Measurements from ENCODE around the gene PEX5L.

PEX5L gene

GRCh38 chr3:179921951-179922350, 114.8 kb downstream of the PEX5L start:
- Histone ChIP-seq H3K9me3 (ENCODE audit: control insufficient read depth in 2 of 2, low read length in 2 of 2) (no peaks in the 10 kb centered on the region), H3K4me1 (ENCODE audit: control insufficient read depth in 2 of 2, insufficient read depth in 2 of 2, low read length in 2 of 2) (no peaks in the 10 kb centered on the region), H3K27me3 (ENCODE audit: control insufficient read depth in 2 of 2, insufficient read depth in 2 of 2, low read length in 2 of 2) (no peaks in the 10 kb centered on the region), H3K9ac (ENCODE audit: low read depth in 1 of 2, low read length in 2 of 2) (no peak overlapping the region), H3K27ac (ENCODE audit: low read depth in 2 of 2, low read length in 2 of 2) (no peak overlapping the region), H3K36me3 (ENCODE audit: control insufficient read depth in 2 of 2, insufficient read depth in 2 of 2, low read length in 2 of 2) (no peaks in the 10 kb centered on the region), H3K4me3 (ENCODE audit: low read length in 2 of 2) (no peak overlapping the region)

GRCh38 chr3:179921500-179921899, 115.2 kb downstream of the PEX5L start:
- no peak overlapping the region for H3K27ac ChIP-seq (ENCODE audit: low read depth in 2 of 2, low read length in 2 of 2)
- H3K4me1 ChIP-seq (ENCODE audit: control insufficient read depth in 2 of 2, insufficient read depth in 2 of 2, low read length in 2 of 2), result no peaks in the 10 kb centered on the region
- H3K4me3 ChIP-seq (ENCODE audit: low read length in 2 of 2), result no peak overlapping the region
- H3K9ac ChIP-seq (ENCODE audit: low read depth in 1 of 2, low read length in 2 of 2), result no peak overlapping the region
- no peaks in the 10 kb centered on the region for H3K9me3 ChIP-seq (ENCODE audit: control insufficient read depth in 2 of 2, low read length in 2 of 2)
- no peaks in the 10 kb centered on the region for H3K36me3 ChIP-seq (ENCODE audit: control insufficient read depth in 2 of 2, insufficient read depth in 2 of 2, low read length in 2 of 2)
- H3K27me3 ChIP-seq (ENCODE audit: control insufficient read depth in 2 of 2, insufficient read depth in 2 of 2, low read length in 2 of 2), result no peaks in the 10 kb centered on the region

- H3K27me3 ChIP-seq (ENCODE audit: control insufficient read depth in 2 of 2, insufficient read depth in 2 of 2, low read length in 2 of 2), result no peaks in the 10 kb centered on the region
- H3K9ac ChIP-seq (ENCODE audit: low read depth in 1 of 2, low read length in 2 of 2), result no peak overlapping the region
- no peaks in the 10 kb centered on the region for H3K36me3 ChIP-seq (ENCODE audit: control insufficient read depth in 2 of 2, insufficient read depth in 2 of 2, low read length in 2 of 2)
- H3K4me1 ChIP-seq (ENCODE audit: control insufficient read depth in 2 of 2, insufficient read depth in 2 of 2, low read length in 2 of 2), result no peaks in the 10 kb centered on the region
- no peak overlapping the region for H3K27ac ChIP-seq (ENCODE audit: low read depth in 2 of 2, low read length in 2 of 2)
- no peak overlapping the region for H3K4me3 ChIP-seq (ENCODE audit: low read length in 2 of 2)
- no peaks in the 10 kb centered on the region for H3K9me3 ChIP-seq (ENCODE audit: control insufficient read depth in 2 of 2, low read length in 2 of 2)
Measured at GRCh38 chr3:179907784-179908482, 128.8 kb downstream of the PEX5L start.

GRCh38 chr3:179902061-179902460, 134.7 kb downstream of the PEX5L start:
- Histone ChIP-seq H3K27ac (ENCODE audit: low read depth in 2 of 2, low read length in 2 of 2) (no peak overlapping the region), H3K4me3 (ENCODE audit: low read length in 2 of 2) (no peak overlapping the region), H3K9ac (ENCODE audit: low read depth in 1 of 2, low read length in 2 of 2) (no peak overlapping the region), H3K4me1 (ENCODE audit: control insufficient read depth in 2 of 2, insufficient read depth in 2 of 2, low read length in 2 of 2) (no peaks in the 10 kb centered on the region), H3K9me3 (ENCODE audit: control insufficient read depth in 2 of 2, low read length in 2 of 2) (no peaks in the 10 kb centered on the region), H3K36me3 (ENCODE audit: control insufficient read depth in 2 of 2, insufficient read depth in 2 of 2, low read length in 2 of 2) (no peaks in the 10 kb centered on the region), H3K27me3 (ENCODE audit: control insufficient read depth in 2 of 2, insufficient read depth in 2 of 2, low read length in 2 of 2) (no peaks in the 10 kb centered on the region)

- no peaks in the 10 kb centered on the region for H3K27me3 ChIP-seq (ENCODE audit: control insufficient read depth in 2 of 2, insufficient read depth in 2 of 2, low read length in 2 of 2)
- no peaks in the 10 kb centered on the region for H3K36me3 ChIP-seq (ENCODE audit: control insufficient read depth in 2 of 2, insufficient read depth in 2 of 2, low read length in 2 of 2)
- H3K4me1 ChIP-seq (ENCODE audit: control insufficient read depth in 2 of 2, insufficient read depth in 2 of 2, low read length in 2 of 2), result no peaks in the 10 kb centered on the region
- H3K4me3 ChIP-seq (ENCODE audit: low read length in 2 of 2), result no peak overlapping the region
- no peaks in the 10 kb centered on the region for H3K9me3 ChIP-seq (ENCODE audit: control insufficient read depth in 2 of 2, low read length in 2 of 2)
- H3K9ac ChIP-seq (ENCODE audit: low read depth in 1 of 2, low read length in 2 of 2), result no peak overlapping the region
- H3K27ac ChIP-seq (ENCODE audit: low read depth in 2 of 2, low read length in 2 of 2), result no peak overlapping the region
Measured at GRCh38 chr3:179898024-179898423, 138.7 kb downstream of the PEX5L start.

GRCh38 chr3:179897231-179897630, 139.5 kb downstream of the PEX5L start:
- no peak overlapping the region for H3K4me3 ChIP-seq (ENCODE audit: low read length in 2 of 2)
- no peak overlapping the region for H3K9ac ChIP-seq (ENCODE audit: low read depth in 1 of 2, low read length in 2 of 2)
- H3K9me3 ChIP-seq (ENCODE audit: control insufficient read depth in 2 of 2, low read length in 2 of 2), result no peaks in the 10 kb centered on the region
- no peaks in the 10 kb centered on the region for H3K27me3 ChIP-seq (ENCODE audit: control insufficient read depth in 2 of 2, insufficient read depth in 2 of 2, low read length in 2 of 2)
- no peaks in the 10 kb centered on the region for H3K4me1 ChIP-seq (ENCODE audit: control insufficient read depth in 2 of 2, insufficient read depth in 2 of 2, low read length in 2 of 2)
- no peaks in the 10 kb centered on the region for H3K36me3 ChIP-seq (ENCODE audit: control insufficient read depth in 2 of 2, insufficient read depth in 2 of 2, low read length in 2 of 2)
- no peak overlapping the region for H3K27ac ChIP-seq (ENCODE audit: low read depth in 2 of 2, low read length in 2 of 2)

GRCh38 chr3:179896507-179896906, 140.2 kb downstream of the PEX5L start:
- Histone ChIP-seq H3K9me3 (ENCODE audit: control insufficient read depth in 2 of 2, low read length in 2 of 2) (no peaks in the 10 kb centered on the region), H3K4me1 (ENCODE audit: control insufficient read depth in 2 of 2, insufficient read depth in 2 of 2, low read length in 2 of 2) (no peaks in the 10 kb centered on the region), H3K36me3 (ENCODE audit: control insufficient read depth in 2 of 2, insufficient read depth in 2 of 2, low read length in 2 of 2) (no peaks in the 10 kb centered on the region), H3K27ac (ENCODE audit: low read depth in 2 of 2, low read length in 2 of 2) (no peak overlapping the region), H3K9ac (ENCODE audit: low read depth in 1 of 2, low read length in 2 of 2) (no peak overlapping the region), H3K27me3 (ENCODE audit: control insufficient read depth in 2 of 2, insufficient read depth in 2 of 2, low read length in 2 of 2) (no peaks in the 10 kb centered on the region), H3K4me3 (ENCODE audit: low read length in 2 of 2) (no peak overlapping the region)

- H3K27me3 ChIP-seq (ENCODE audit: control insufficient read depth in 2 of 2, insufficient read depth in 2 of 2, low read length in 2 of 2), result no peaks in the 10 kb centered on the region
Measured at GRCh38 chr3:179895330-179895729, 141.4 kb downstream of the PEX5L start.

GRCh38 chr3:179887295-179887943, 149.3 kb downstream of the PEX5L start:
- Histone ChIP-seq H3K36me3 (ENCODE audit: control insufficient read depth in 2 of 2, insufficient read depth in 2 of 2, low read length in 2 of 2) (no peaks in the 10 kb centered on the region), H3K4me1 (ENCODE audit: control insufficient read depth in 2 of 2, insufficient read depth in 2 of 2, low read length in 2 of 2) (no peaks in the 10 kb centered on the region), H3K9ac (ENCODE audit: low read depth in 1 of 2, low read length in 2 of 2) (no peak overlapping the region), H3K9me3 (ENCODE audit: control insufficient read depth in 2 of 2, low read length in 2 of 2) (no peaks in the 10 kb centered on the region), H3K4me3 (ENCODE audit: low read length in 2 of 2) (no peak overlapping the region), H3K27ac (ENCODE audit: low read depth in 2 of 2, low read length in 2 of 2) (no peak overlapping the region), H3K27me3 (ENCODE audit: control insufficient read depth in 2 of 2, insufficient read depth in 2 of 2, low read length in 2 of 2) (no peaks in the 10 kb centered on the region)

More at GRCh38 chr3:179895330-179895729, 141.4 kb downstream of the PEX5L start:
- Histone ChIP-seq H3K9ac (ENCODE audit: low read depth in 1 of 2, low read length in 2 of 2) (no peak overlapping the region), H3K4me3 (ENCODE audit: low read length in 2 of 2) (no peak overlapping the region), H3K36me3 (ENCODE audit: control insufficient read depth in 2 of 2, insufficient read depth in 2 of 2, low read length in 2 of 2) (no peaks in the 10 kb centered on the region), H3K4me1 (ENCODE audit: control insufficient read depth in 2 of 2, insufficient read depth in 2 of 2, low read length in 2 of 2) (no peaks in the 10 kb centered on the region), H3K27ac (ENCODE audit: low read depth in 2 of 2, low read length in 2 of 2) (no peak overlapping the region), H3K9me3 (ENCODE audit: control insufficient read depth in 2 of 2, low read length in 2 of 2) (no peaks in the 10 kb centered on the region)

GRCh38 chr3:179885950-179886349, 150.8 kb downstream of the PEX5L start:
- Histone ChIP-seq H3K4me1 (ENCODE audit: control insufficient read depth in 2 of 2, insufficient read depth in 2 of 2, low read length in 2 of 2) (no peaks in the 10 kb centered on the region), H3K36me3 (ENCODE audit: control insufficient read depth in 2 of 2, insufficient read depth in 2 of 2, low read length in 2 of 2) (no peaks in the 10 kb centered on the region), H3K9ac (ENCODE audit: low read depth in 1 of 2, low read length in 2 of 2) (no peak overlapping the region), H3K4me3 (ENCODE audit: low read length in 2 of 2) (no peak overlapping the region), H3K27ac (ENCODE audit: low read depth in 2 of 2, low read length in 2 of 2) (no peak overlapping the region), H3K9me3 (ENCODE audit: control insufficient read depth in 2 of 2, low read length in 2 of 2) (no peaks in the 10 kb centered on the region), H3K27me3 (ENCODE audit: control insufficient read depth in 2 of 2, insufficient read depth in 2 of 2, low read length in 2 of 2) (no peaks in the 10 kb centered on the region)
